COLO668 (cell line): ENCODE data around the gene PIEZO2.

Experiments used
- DNase-seq: peaks from one replicate; lab custom pipeline; 2025; ENCODE audit not compliant: unreplicated experiment; lab: John Stamatoyannopoulos, UW

PIEZO2 gene

GRCh38 chr18:10702206-10702605 lies 447.2 kb downstream of the PIEZO2 start:
- DNase-seq, result no peak

DNA sequence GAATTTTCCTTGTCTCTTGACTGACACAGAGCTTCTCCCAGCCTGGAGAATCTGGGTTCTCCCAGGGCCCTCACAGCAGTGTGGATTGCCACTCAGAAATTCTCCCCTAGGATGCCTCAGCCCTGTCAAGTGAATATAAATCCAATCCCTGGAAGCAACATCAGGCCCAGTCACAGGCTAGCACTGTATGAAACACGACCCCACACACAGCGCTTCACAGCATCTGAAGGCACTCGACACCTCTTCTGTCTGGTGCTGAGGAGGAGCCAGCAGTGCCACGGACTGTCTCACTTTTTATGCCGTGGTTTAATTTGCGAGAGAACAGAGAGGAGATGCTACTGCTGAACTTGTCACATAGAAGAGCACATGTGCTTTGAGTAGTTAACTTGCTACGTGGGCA lies 459.0 kb downstream of the PIEZO2 start:
- DNase-seq, result no peak

- DNase-seq, result no peak
Observed at GRCh38 chr18:10690035-10690329, 459.4 kb downstream of the PIEZO2 start.

DNA sequence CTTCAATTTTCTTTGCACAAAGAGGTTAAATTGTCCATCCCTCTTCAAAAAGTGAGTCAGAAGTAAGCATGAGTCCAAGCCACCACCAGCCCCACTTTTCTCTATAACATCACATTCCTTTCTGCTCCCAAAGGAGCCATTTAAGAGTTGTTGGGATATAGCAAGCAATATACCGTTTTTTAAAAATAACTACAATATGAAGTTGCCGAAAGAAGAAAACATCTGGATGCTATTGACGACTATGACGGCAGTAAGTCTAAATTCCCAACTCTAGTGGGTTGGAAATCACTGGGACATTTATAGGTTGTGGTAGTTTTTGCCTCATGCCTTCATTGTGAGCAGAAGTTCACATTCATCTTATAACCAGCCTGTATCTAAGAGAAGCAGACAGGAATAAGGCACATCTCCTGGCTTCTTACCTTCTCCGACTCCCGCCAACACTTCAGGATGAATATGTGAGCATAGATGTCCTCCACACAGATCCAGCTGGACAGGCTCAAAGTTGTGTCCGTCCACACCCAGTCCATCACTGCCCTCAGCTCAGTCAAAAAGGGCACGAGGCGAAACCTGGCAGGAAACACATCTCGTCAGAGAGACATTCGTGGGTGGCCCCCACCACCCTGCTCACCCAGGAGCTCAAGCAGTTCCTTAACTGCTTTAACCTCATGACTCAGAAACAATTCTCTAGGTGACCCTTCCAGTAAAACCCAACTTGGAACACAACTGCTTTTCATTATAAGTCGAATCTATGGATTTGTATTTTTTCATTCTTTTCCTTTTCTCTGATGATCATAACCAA lies 459.9 kb downstream of the PIEZO2 start:
- no peak for DNase-seq

DNA sequence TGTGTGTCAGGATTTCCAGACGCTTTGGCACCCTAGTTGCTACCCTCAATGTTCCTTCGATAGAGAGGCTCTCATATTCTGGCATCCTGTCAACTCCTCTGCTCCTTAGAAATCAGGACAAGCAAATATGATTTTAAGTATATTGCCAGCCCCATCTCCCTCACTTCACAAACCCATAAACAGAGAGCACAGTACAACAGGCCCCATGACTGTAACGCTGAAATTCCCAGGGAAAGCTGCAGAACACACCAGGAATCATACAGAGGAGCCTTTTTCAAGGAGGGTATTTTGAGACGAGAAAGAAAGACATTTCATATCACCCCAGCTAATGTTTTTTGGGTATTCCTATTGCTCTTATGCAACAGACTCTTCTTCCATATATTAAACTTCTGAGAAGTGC lies 460.6 kb downstream of the PIEZO2 start:
- no peak for DNase-seq

- no peak for DNase-seq
Observed at GRCh38 chr18:10687161-10687925, 462.0 kb downstream of the PIEZO2 start.

GRCh38 chr18:10686308-10686707 lies 463.1 kb downstream of the PIEZO2 start:
- no peak for DNase-seq

- no peak for DNase-seq
Observed at GRCh38 chr18:10685484-10685883, 463.9 kb downstream of the PIEZO2 start.

DNA sequence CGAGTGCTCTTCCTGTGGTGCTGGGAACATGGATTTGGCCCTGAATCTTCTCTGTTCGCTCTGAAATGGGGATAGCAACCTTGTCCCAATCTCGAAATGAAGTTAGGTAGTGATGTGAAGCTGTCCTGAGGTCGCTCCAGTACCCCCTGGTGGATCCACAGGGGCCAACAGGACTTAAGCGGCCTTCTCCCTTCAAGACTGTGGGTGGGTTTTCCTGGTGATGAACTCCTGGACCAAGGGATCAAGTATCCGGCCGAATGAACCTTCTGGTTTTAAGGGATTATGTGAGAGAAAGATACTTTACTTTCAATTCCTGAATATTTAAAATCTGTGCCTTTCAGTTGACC lies 467.0 kb downstream of the PIEZO2 start:
- DNase-seq, result no peak

- DNase-seq, result no peak
Observed at GRCh38 chr18:10681581-10682367, 467.6 kb downstream of the PIEZO2 start.

DNA sequence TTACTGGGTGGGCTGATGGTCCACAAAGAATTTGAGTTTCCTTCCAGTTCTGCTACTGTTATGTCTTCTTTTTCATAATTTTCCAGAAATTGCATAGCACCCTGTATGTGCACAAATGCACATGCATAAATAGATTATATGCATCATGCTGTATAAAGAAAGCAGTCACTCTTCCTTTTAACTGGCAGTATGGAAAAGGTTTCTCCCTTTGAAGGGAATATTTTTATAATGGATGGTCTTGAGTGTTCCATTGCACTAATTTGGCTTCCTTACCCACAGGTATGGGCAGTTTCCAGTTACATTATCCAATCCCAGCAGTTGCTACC lies 469.1 kb downstream of the PIEZO2 start:
- no peak for DNase-seq

GRCh38 chr18:10679557-10680270 lies 469.7 kb downstream of the PIEZO2 start:
- DNase-seq, result no peak

DNA sequence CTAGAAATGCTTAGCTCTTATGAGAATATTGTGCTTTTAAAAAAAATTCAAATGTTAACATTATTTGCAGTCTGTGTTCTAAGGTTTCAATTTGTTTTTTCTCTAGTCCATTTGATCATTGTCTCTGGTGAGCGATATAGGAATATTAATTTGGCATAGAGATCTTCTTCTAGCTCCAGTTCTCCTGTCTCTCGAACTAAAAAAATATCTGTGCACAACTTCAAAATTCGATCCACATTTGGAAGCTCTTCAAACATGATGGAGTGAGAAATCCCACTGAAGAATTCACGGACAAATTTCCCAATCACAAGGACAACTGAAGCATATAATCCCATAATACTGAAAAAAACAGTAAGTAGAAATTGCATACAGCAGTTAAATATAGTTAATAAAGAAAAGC lies 477.9 kb downstream of the PIEZO2 start:
- DNase-seq, result no peak

DNA sequence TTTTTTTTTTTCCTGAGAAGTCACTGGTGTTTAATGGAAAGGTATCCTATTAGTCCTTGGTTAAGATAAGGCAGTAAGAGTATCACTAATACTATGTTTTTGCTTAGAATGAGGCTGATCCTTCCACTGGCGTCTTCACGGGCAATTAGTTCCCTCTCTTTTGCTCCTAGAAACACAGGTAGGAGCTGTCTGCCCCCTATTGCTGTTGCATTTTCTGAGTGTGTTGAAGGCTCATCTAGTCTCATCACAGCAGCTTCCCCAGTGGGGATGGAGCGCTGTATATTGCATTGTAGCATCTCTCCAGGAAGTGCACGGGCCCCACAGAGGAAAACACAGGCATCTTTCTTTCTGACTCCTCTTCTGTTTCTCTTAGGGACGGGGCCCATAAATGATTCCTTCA lies 478.5 kb downstream of the PIEZO2 start:
- DNase-seq, result no peak

GRCh38 chr18:10669441-10670100 lies 479.8 kb downstream of the PIEZO2 start:
- no peak for DNase-seq

- no peak for DNase-seq
Observed at GRCh38 chr18:10663750-10664149, 485.6 kb downstream of the PIEZO2 start.

GRCh38 chr18:10661317-10661716 lies 488.1 kb downstream of the PIEZO2 start:
- no peak for DNase-seq

- no peak for DNase-seq
Observed at GRCh38 chr18:10660179-10660884, 489.0 kb downstream of the PIEZO2 start.

GRCh38 chr18:10659594-10659993 lies 489.8 kb downstream of the PIEZO2 start:
- DNase-seq, result no peak

DNA sequence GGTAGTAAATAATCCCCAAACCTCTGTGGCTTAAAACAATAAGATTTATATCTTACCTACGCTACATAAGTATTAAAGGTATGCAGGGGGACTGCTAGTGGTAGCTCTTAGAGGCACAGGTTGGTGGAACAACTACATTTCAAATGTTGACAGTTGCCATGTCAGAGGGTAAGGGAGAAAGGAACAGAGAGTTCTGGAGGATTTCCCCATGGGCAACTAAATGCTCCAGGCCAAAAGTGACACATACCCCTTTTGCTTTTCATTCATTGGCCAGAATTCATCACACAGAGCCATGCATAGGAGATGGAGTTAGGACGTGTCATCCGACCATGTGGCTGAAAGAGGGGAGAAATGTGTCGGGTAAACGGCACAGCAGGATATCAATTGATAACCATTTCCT lies 490.4 kb downstream of the PIEZO2 start:
- DNase-seq, result peak; percentile 23
